Measurements from ENCODE around the gene FANCC. TPM values are rescaled to one million over a fixed set of nuclear protein-coding genes. Genes with fewer than 3 reads are reported as not detected.
"Not testable (repeated sequence)": the region's sequence is repeated elsewhere in the genome, so short reads cannot be mapped to it uniquely, and the experiment has no call there.

Gene FANCC
- total RNA-seq, 1 donor from 2014 or later: 9.3 TPM

DNA sequence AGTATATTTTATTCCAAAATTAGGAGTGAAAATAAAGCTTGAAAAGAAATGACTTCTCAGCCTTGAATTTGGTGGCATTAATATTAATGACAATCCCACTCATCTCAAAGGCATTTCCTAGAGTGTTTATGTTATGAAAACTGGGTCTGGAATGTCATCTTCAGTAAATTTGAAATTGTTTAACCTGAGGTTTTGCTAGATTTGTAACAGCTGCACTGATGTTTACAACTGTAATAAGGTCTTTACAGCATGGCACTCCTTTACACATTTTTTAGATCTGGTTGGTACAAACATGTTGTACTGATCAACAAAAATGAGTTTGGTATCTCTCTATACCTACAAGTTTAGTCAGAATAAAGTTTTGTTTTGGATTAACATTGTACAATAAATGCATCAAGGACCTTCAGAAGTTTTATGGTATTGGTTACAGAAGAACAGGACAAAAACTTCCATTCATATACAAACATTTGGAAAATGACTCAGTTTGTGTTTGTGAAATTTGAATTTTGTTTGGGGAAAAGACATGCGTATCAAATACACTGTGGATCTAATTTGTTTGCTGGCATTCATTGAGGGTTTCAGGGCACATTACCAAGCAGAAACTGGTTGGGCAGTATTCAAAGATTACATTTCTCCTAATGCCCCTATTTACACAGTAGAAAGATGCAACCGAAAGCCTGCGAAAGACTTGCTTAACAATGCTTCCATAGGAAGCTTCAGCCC lies 11.6 kb downstream of the FANCC start:
- peaks cover 21% of the 10 kb centered on the region for H3K4me1 Mint-ChIP-seq (ENCODE audit: low read depth)
- H3K36me3 Mint-ChIP-seq (ENCODE audit: low read depth): no peaks in the 10 kb centered on the region
- TF ChIP-seq, protein P1, sequence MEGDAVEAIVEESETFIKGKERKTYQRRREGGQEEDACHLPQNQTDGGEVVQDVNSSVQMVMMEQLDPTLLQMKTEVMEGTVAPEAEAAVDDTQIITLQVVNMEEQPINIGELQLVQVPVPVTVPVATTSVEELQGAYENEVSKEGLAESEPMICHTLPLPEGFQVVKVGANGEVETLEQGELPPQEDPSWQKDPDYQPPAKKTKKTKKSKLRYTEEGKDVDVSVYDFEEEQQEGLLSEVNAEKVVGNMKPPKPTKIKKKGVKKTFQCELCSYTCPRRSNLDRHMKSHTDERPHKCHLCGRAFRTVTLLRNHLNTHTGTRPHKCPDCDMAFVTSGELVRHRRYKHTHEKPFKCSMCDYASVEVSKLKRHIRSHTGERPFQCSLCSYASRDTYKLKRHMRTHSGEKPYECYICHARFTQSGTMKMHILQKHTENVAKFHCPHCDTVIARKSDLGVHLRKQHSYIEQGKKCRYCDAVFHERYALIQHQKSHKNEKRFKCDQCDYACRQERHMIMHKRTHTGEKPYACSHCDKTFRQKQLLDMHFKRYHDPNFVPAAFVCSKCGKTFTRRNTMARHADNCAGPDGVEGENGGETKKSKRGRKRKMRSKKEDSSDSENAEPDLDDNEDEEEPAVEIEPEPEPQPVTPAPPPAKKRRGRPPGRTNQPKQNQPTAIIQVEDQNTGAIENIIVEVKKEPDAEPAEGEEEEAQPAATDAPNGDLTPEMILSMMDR (IDR thresholded peaks at IDR 0.05): no peak
- no peaks in the 10 kb centered on the region for H3K27me3 Mint-ChIP-seq (ENCODE audit: low read depth)
- no peak overlapping the region for H3K4me3 Mint-ChIP-seq (ENCODE audit: unreplicated experiment)
- no peak for DNase-seq (ENCODE audit: low spot score)
- H3K9me3 Mint-ChIP-seq (ENCODE audit: low read depth): no peaks in the 10 kb centered on the region
- no peak overlapping the region for H3K27ac Mint-ChIP-seq (ENCODE audit: unreplicated experiment)

DNA sequence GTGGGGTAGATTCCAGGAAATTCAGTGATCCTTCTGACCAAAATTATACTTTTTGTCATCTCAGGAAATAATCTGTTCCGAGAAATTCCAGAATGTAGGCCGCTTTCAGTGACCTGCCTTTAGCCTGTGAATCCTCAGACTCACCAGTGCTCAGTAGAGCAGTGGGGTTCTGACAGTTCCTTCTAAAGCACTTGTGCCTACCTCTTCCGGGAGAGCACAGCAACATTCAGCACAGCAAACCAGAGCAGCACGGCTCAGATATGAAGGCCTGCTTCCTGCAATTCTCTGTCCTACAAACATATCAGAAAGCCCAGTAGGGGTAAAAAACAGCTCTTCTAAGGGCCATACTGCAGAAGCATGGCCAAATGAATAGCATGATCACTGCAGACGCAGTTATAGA lies 15.0 kb downstream of the FANCC start:
- no peak for DNase-seq (ENCODE audit: low spot score)
- Mint-ChIP-seq H3K4me1 (ENCODE audit: low read depth) (peaks cover 29% of the 10 kb centered on the region), H3K27me3 (ENCODE audit: low read depth) (no peaks in the 10 kb centered on the region), H3K36me3 (ENCODE audit: low read depth) (no peaks in the 10 kb centered on the region), H3K4me3 (ENCODE audit: unreplicated experiment) (no peak overlapping the region), H3K9me3 (ENCODE audit: low read depth) (no peaks in the 10 kb centered on the region), H3K27ac (ENCODE audit: unreplicated experiment) (no peak overlapping the region)
- TF ChIP-seq, protein P1 (IDR thresholded peaks at IDR 0.05): no peak

- Mint-ChIP-seq H3K9me3 (ENCODE audit: low read depth) (no peaks in the 10 kb centered on the region), H3K36me3 (ENCODE audit: low read depth) (no peaks in the 10 kb centered on the region), H3K4me1 (ENCODE audit: low read depth) (peaks cover 22% of the 10 kb centered on the region), H3K4me3 (ENCODE audit: unreplicated experiment) (no peak overlapping the region), H3K27ac (ENCODE audit: unreplicated experiment) (no peak overlapping the region), H3K27me3 (ENCODE audit: low read depth) (no peaks in the 10 kb centered on the region)
- TF ChIP-seq, protein P1 (IDR thresholded peaks at IDR 0.05): no peak
- DNase-seq (ENCODE audit: low spot score): no peak
Measured at GRCh38 chr9:95297760-95298159, 19.7 kb downstream of the FANCC start.

- Mint-ChIP-seq H3K36me3 (ENCODE audit: low read depth) (no peaks in the 10 kb centered on the region), H3K4me3 (ENCODE audit: unreplicated experiment) (peak overlapping the region; percentile 11), H3K9me3 (ENCODE audit: low read depth) (no peaks in the 10 kb centered on the region), H3K27ac (ENCODE audit: unreplicated experiment) (peak overlapping the region; percentile 60), H3K4me1 (ENCODE audit: low read depth) (peaks cover 22% of the 10 kb centered on the region), H3K27me3 (ENCODE audit: low read depth) (no peaks in the 10 kb centered on the region)
- TF ChIP-seq, protein P1 (IDR thresholded peaks at IDR 0.05): peak; percentile 26
- no peak for DNase-seq (ENCODE audit: low spot score)
Measured at GRCh38 chr9:95297316-95297715, 20.2 kb downstream of the FANCC start.

DNA sequence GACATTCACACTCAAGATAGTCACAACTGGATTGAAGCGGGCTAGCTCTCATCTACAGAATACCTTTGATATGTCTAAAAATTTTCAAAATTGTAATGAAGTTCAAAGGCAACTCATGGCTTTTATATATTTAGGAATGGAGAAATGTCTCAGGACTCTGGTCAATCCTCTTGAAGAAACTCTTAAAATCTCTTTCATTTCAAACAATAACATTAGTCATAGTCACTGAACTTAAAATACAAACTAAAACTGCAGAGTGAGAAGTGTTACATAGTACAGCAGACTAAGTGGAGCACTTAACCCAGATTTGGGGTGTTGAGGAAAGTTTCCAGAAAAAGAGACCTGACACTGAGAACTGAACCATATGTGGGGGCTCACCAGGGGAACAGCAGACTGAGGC lies 20.7 kb downstream of the FANCC start:
- no peak for DNase-seq (ENCODE audit: low spot score)

GRCh38 chr9:95293296-95293695 lies 24.2 kb downstream of the FANCC start:
- not testable (repeated sequence) for H3K36me3 Mint-ChIP-seq (ENCODE audit: low read depth); H3K27me3 Mint-ChIP-seq (ENCODE audit: low read depth); H3K27ac Mint-ChIP-seq (ENCODE audit: unreplicated experiment); DNase-seq (ENCODE audit: low spot score); H3K9me3 Mint-ChIP-seq (ENCODE audit: low read depth); H3K4me3 Mint-ChIP-seq (ENCODE audit: unreplicated experiment)
- peaks cover 18% of the 10 kb centered on the region for H3K4me1 Mint-ChIP-seq (ENCODE audit: low read depth)

More for the DNA sequence above, 20.7 kb downstream of the FANCC start:
- Mint-ChIP-seq H3K9me3 (ENCODE audit: low read depth) (peaks cover 3% of the 10 kb centered on the region), H3K4me3 (ENCODE audit: unreplicated experiment) (no peak overlapping the region), H3K27me3 (ENCODE audit: low read depth) (no peaks in the 10 kb centered on the region), H3K27ac (ENCODE audit: unreplicated experiment) (peak overlapping the region; percentile 55), H3K36me3 (ENCODE audit: low read depth) (no peaks in the 10 kb centered on the region), H3K4me1 (ENCODE audit: low read depth) (peaks cover 22% of the 10 kb centered on the region)
- TF ChIP-seq, protein P1 (IDR thresholded peaks at IDR 0.05): no peak
